ENCODE results near the gene IFI35.

The IFI35 gene

DNA sequence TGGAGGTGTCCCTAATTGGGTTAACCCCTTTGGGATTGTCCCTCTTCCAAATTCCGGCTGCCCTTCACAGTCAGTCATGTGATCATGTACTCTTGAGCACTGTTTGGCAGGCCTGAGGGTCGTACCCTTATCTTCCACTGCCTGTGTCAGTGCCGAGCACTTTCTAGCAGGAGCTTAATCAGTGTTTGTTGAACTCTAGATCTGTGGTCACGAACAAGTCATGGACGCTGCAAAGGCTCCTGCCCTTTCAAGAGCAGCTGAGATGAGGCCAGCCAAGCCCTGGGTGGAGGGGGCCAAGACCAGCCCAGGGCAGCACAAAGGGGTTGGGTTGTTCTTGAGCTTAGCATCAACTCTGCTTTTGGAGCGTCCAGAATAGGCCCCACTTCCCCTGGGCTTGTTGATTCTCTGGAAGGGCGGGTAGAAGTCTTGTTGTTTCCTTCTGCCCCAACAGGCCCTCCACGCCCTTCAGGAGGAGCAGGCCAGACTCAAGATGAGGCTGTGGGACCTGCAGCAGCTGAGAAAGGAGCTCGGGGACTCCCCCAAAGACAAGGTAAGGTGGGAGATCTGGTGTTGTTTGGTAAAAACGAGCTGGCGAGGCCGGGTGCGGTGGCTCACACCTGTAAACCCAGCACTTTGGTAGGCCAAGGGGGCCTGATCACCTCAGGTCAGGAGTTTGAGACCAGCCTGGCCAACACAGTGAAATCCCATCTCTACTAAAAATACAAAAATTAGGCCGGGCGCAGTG is 5.3 kb downstream of the IFI35 start:
- ChIA-PET POLR2A (ENCODE audit: low non-redundant PET) (no interaction called here), CTCF (no interaction called here)
- peak overlapping the region; percentile 31 for H3K27ac ChIP-seq
- no peak for DNase-seq (ENCODE audit: low spot score)
- TF ChIP-seq, protein P1, sequence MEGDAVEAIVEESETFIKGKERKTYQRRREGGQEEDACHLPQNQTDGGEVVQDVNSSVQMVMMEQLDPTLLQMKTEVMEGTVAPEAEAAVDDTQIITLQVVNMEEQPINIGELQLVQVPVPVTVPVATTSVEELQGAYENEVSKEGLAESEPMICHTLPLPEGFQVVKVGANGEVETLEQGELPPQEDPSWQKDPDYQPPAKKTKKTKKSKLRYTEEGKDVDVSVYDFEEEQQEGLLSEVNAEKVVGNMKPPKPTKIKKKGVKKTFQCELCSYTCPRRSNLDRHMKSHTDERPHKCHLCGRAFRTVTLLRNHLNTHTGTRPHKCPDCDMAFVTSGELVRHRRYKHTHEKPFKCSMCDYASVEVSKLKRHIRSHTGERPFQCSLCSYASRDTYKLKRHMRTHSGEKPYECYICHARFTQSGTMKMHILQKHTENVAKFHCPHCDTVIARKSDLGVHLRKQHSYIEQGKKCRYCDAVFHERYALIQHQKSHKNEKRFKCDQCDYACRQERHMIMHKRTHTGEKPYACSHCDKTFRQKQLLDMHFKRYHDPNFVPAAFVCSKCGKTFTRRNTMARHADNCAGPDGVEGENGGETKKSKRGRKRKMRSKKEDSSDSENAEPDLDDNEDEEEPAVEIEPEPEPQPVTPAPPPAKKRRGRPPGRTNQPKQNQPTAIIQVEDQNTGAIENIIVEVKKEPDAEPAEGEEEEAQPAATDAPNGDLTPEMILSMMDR (conservative IDR thresholded peaks at IDR 0.05; ENCODE audit: low read depth), result no peak

DNA sequence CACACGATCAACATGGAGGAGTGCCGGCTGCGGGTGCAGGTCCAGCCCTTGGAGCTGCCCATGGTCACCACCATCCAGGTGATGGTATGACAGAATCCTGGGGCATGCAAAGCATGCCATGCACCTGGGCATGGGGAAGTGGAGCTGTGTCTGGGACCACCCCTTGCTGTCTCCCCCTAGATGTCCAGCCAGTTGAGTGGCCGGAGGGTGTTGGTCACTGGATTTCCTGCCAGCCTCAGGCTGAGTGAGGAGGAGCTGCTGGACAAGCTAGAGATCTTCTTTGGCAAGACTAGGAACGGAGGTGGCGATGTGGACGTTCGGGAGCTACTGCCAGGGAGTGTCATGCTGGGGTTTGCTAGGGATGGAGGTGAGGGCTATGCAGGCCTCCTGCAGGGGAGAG is 6.7 kb downstream of the IFI35 start:
- ChIA-PET CTCF (interaction anchor here (0.7 kb wide), 1 partner anchor 15 kb away, joined by 3 read pairs; the partner anchor contains the start of gene RPL27), POLR2A (ENCODE audit: low non-redundant PET) (no interaction called here)
- TF ChIP-seq, protein P1 (conservative IDR thresholded peaks at IDR 0.05; ENCODE audit: low read depth), result no peak
- peak overlapping the region; percentile 52 for H3K27ac ChIP-seq
- DNase-seq (ENCODE audit: low spot score), result no peak

DNA sequence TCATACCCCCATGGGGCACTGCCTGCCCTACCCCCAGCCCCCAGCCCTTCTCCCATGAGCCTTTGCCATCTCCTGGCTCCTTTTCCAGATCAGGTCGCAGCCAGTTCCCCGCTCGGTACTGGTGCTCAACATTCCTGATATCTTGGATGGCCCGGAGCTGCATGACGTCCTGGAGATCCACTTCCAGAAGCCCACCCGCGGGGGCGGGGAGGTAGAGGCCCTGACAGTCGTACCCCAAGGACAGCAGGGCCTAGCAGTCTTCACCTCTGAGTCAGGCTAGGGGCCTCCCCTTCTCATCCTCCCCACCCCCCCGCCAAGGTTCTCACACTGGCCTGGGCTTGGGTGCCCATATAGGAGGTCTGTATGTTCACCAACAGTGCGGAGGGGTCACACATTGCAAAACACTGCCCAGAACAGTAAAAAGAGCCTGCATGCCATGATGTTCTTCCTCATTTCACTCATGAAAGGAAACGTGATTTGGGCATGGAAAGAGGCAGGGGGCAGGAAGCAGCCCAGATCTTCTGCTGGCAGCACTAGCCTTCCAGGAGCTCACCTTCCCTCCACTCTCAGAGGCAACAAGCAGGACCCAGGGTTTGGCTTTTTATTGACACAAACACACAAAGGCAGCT is 7.5 kb downstream of the IFI35 start:
- POLR2A ChIA-PET (ENCODE audit: low non-redundant PET), result no interaction called here
- TF ChIP-seq, protein P1 (conservative IDR thresholded peaks at IDR 0.05; ENCODE audit: low read depth), result no peak
- no peak for DNase-seq (ENCODE audit: low spot score)
- H3K27ac ChIP-seq, result peak overlapping the region; percentile 52
- CTCF ChIA-PET, result interaction anchor here (0.6 kb wide), 1 partner anchor 161 kb away, joined by 9 read pairs; no protein-coding TSS in a partner anchor

DNA sequence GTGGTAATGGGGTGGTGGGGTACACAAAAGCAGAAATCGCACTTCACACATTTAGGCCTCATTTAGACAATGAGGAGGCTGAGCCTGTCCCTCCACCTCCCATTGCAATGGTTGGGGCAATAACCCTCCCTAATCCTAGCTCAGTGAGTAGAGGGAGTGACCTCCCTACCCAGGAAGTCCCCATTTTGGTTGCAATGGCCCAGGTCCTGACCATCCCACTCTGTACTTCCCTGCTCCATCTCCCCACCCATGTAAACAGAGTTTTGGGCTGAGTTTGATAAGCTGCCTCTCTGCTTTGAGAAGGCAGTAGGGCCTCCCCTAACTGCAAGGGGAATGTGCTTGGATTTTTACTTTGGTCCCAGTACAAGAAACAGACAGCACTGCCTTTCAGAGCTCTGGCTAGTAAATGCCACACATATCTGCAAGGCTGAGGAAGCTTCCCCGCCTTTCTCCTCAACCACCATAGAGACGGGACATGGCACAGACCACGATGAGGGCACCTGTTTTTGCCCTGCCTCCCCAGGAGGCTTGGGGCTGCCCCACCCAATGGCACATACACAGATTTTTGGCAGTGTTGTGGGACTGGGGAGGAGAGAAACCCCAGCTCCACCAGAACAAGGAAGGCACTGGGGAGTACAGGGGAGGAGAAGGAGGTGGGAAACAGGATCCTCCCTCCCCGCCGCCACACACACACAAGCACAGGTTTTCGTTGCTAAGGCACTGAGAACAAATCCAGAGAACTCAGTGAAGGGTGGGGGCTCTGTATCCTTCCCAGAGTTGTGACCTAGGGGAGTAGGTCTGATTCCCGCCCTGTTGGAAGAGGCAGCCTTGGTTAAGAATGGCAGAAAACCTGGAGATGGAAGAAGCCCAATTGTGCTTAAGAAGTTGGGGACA is 8.3 kb downstream of the IFI35 start:
- peak overlapping the region; percentile 52 for H3K27ac ChIP-seq
- POLR2A ChIA-PET (ENCODE audit: low non-redundant PET), result interaction anchor here (0.9 kb wide), 1 partner anchor 13 kb away, joined by 3 read pairs; no protein-coding TSS in a partner anchor
- CTCF ChIA-PET, result interaction anchor here (0.6 kb wide), 2 partner anchors 160 to 1295 kb away, joined by 3 to 9 read pairs; no protein-coding TSS in a partner anchor
- TF ChIP-seq, protein P1 (conservative IDR thresholded peaks at IDR 0.05; ENCODE audit: low read depth), result no peak
- DNase-seq (ENCODE audit: low spot score), result no peak

DNA sequence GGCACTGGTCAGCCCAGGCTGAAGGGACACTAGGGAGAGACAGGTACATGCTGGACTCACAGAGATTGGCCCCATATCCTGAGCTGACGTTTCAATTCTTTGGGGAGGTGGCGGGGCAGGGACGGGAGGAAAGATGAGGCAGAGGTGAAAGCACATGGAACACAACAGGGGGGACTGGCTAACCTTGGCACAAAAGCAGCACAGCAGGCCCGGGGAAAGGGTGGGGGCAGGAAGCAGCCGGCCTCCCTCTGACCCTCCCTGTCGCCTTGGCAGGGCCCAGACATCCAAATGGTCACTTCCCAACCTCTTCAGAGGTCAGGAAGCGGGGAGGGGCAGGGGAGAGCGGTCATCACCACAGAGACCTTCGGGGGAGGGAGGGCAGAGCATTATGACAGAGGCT is 9.0 kb downstream of the IFI35 start:
- CTCF ChIA-PET, result interaction anchor here (0.6 kb wide), 1 partner anchor 1295 kb away, joined by 3 read pairs; no protein-coding TSS in a partner anchor
- peak overlapping the region; percentile 52 for H3K27ac ChIP-seq
- TF ChIP-seq, protein P1 (conservative IDR thresholded peaks at IDR 0.05; ENCODE audit: low read depth), result no peak
- DNase-seq (ENCODE audit: low spot score), result no peak
- POLR2A ChIA-PET (ENCODE audit: low non-redundant PET), result interaction anchor here (0.9 kb wide), 1 partner anchor 14 kb away, joined by 3 read pairs; no protein-coding TSS in a partner anchor

DNA sequence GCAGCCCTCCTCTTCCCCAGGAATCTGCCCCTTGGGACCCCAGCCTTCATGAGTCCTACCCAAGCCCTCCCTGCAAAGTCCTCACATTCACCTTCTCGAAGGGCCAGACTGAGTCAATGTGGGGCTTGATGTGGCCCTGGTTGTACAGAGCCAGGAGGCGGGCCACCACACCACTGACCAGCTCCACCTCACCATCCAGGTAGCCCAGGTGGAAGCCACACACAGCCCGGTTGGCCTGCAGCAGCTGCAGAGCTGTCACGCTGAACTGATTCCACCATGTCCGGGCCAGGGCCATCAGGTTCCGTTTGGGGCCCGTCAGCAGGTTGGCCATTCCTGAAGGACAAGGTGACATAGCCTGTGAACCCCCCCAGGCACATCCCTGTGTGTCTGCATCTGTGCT is 9.6 kb downstream of the IFI35 start:
- TF ChIP-seq, protein P1 (conservative IDR thresholded peaks at IDR 0.05; ENCODE audit: low read depth), result no peak
- ChIA-PET POLR2A (ENCODE audit: low non-redundant PET) (no interaction called here), CTCF (no interaction called here)
- DNase-seq (ENCODE audit: low spot score), result no peak
- H3K27ac ChIP-seq, result peak overlapping the region; percentile 52
